IMR-90 (cell line): ENCODE results near the gene ZDHHC21. TPM values are rescaled to one million over a fixed set of nuclear protein-coding genes. Genes with fewer than 3 reads are reported as not detected.

Source experiments
- ATAC-seq: fragments of 200-7000 bp; cut with Tn5 transposase; 2 replicates; pipeline ENCODE4 v1.9.1; 2020; ENCODE audit warnings: low read depth, mild to moderate bottlenecking, moderate library complexity
- BruUV-seq: library from RNA; stranded (reverse); fragments of 400-500 nt; replicated peaks from 2 replicates; lab custom pipeline; 2021; lab: Mats Ljungman, UMichigan
- CTCF ChIA-PET: fragments of 300-600 bp; formaldehyde crosslinking; extraction: SDS; loops from one replicate; lab custom pipeline; 2021; ENCODE audit warnings: antibody characterized with exemption; lab: Yijun Ruan, JAX
- POLR2A ChIA-PET: fragments of 300-600 bp; sonication (Branson Sonifier 250); formaldehyde crosslinking; loops from one replicate; lab custom pipeline; 2022; ENCODE audit warnings: antibody characterized with exemption; ENCODE audit not compliant: unreplicated experiment; lab: Charles Lee
- DNase-seq: peaks from one replicate; pipeline ENCODE4 v3.0.0; 2013
- H2AFZ ChIP-seq: replicated peaks from 2 replicates; pipeline ENCODE3; 2013; ENCODE audit warnings: low read length, mild to moderate bottlenecking; ENCODE audit not compliant: poor library complexity
- H2AK5ac ChIP-seq: 2 replicates; pipeline ENCODE4 v1.6.1; 2013; ENCODE audit warnings: low read depth, low read length, inconsistent platforms
- H2AK9ac ChIP-seq: replicated peaks from 2 replicates; pipeline ENCODE3; 2013; ENCODE audit warnings: mild to moderate bottlenecking, low read depth, low read length, moderate library complexity; ENCODE audit not compliant: poor library complexity
- H2BK120ac ChIP-seq: 2 replicates; pipeline ENCODE4 v1.6.1; 2013; ENCODE audit warnings: low read depth, low read length, inconsistent platforms
- H2BK15ac ChIP-seq: 3 replicates; pipeline ENCODE4 v1.6.1; 2013; ENCODE audit warnings: low read depth, low read length, inconsistent platforms
- H2BK20ac ChIP-seq: 2 replicates; pipeline ENCODE4 v1.6.1; 2013; ENCODE audit warnings: low read depth, mild to moderate bottlenecking, inconsistent platforms, low read length, moderate library complexity
- H2BK5ac ChIP-seq: 2 replicates; pipeline ENCODE4 v1.6.1; 2013; ENCODE audit warnings: mild to moderate bottlenecking, low read depth, low read length, inconsistent platforms; ENCODE audit not compliant: poor library complexity, severe bottlenecking
- H3K14ac ChIP-seq: replicated peaks from 2 replicates; pipeline ENCODE4 v1.6.1; 2013; ENCODE audit warnings: low read depth, low read length, inconsistent platforms
- H3K18ac ChIP-seq: 2 replicates; pipeline ENCODE4 v1.6.1; 2013; ENCODE audit warnings: low read depth, low read length, control low read depth
- H3K23ac ChIP-seq: 2 replicates; pipeline ENCODE4 v1.6.1; 2013; ENCODE audit warnings: low read depth, low read length, inconsistent platforms
- H3K27ac ChIP-seq: 2 replicates; pipeline ENCODE4 v1.5.1; 2013; ENCODE audit warnings: mild to moderate bottlenecking, control low read depth, low read length; ENCODE audit not compliant: insufficient read depth
- H3K27me3 ChIP-seq: 2 replicates; pipeline ENCODE4 v1.6.1; 2013; ENCODE audit warnings: low read length; ENCODE audit not compliant: control insufficient read depth, insufficient read depth
- H3K36me3 ChIP-seq: 2 replicates; pipeline ENCODE4 v1.6.1; 2013; ENCODE audit warnings: low read length, mixed read lengths; ENCODE audit not compliant: control insufficient read depth, insufficient read depth
- H3K4ac ChIP-seq: 2 replicates; pipeline ENCODE4 v1.6.1; 2013; ENCODE audit warnings: low read depth, low read length, inconsistent platforms
- H3K4me1 ChIP-seq: 2 replicates; pipeline ENCODE4 v1.6.1; 2013; ENCODE audit warnings: low read length, mixed read lengths; ENCODE audit not compliant: control insufficient read depth, insufficient read depth
- H3K4me2 ChIP-seq: 2 replicates; pipeline ENCODE4 v1.6.1; 2013; ENCODE audit warnings: low read depth, mild to moderate bottlenecking, control low read depth, low read length, moderate library complexity
- H3K4me3 ChIP-seq: 2 replicates; pipeline ENCODE4 v1.5.1; 2013; ENCODE audit warnings: low read depth, mild to moderate bottlenecking, control low read depth, low read length, moderate library complexity; ENCODE audit not compliant: insufficient read depth
- H3K56ac ChIP-seq: 2 replicates; pipeline ENCODE4 v1.6.1; 2013; ENCODE audit warnings: low read length, inconsistent platforms; ENCODE audit not compliant: insufficient read depth; ENCODE audit errors: extremely low read depth
- H3K79me1 ChIP-seq, 2 experiments: 2 replicates each; pipeline ENCODE4 v1.6.1; 2013; ENCODE audit warnings: low read length in 2 of 2, inconsistent platforms in 1 of 2, low read depth in 1 of 2
- H3K9ac ChIP-seq: 2 replicates; pipeline ENCODE4 v1.6.1; 2013; ENCODE audit warnings: low read depth, low read length, control low read depth
- H3K9me1 ChIP-seq: 2 replicates; pipeline ENCODE4 v1.6.1; 2013; ENCODE audit warnings: low read length, inconsistent platforms; ENCODE audit not compliant: insufficient read depth
- H3K9me3 ChIP-seq: 2 replicates; pipeline ENCODE4 v1.6.1; 2013; ENCODE audit warnings: low read length; ENCODE audit not compliant: control insufficient read depth, insufficient read depth
- H4K20me1 ChIP-seq: 2 replicates; pipeline ENCODE4 v1.6.1; 2013; ENCODE audit warnings: low read length, inconsistent platforms; ENCODE audit not compliant: insufficient read depth
- H4K5ac ChIP-seq: 2 replicates; pipeline ENCODE4 v1.6.1; 2013; ENCODE audit warnings: mild to moderate bottlenecking, low read depth, low read length, control low read depth
- H4K8ac ChIP-seq, 2 experiments: 2 replicates each; pipeline ENCODE4 v1.6.1; 2013; ENCODE audit warnings: low read depth in 2 of 2, low read length in 2 of 2, control low read depth in 1 of 2, inconsistent platforms in 1 of 2
- H4K91ac ChIP-seq: 2 replicates; pipeline ENCODE4 v1.6.1; 2013; ENCODE audit warnings: low read depth, low read length, inconsistent platforms; ENCODE audit not compliant: insufficient read depth
- BHLHE40 ChIP-seq: fragments of 150-350 bp; IDR thresholded peaks from 2 replicates; pipeline ENCODE4 v1.6.1; 2016; ENCODE audit warnings: mild to moderate bottlenecking, low read depth, low read length
- CHD1 ChIP-seq: IDR thresholded peaks from 2 replicates; pipeline ENCODE4 v1.6.1; 2012; ENCODE audit warnings: low read depth, low read length, improper control_type of control experiment
- MAFK ChIP-seq: IDR thresholded peaks from 2 replicates; pipeline ENCODE4 v1.6.1; 2012; ENCODE audit warnings: low read depth, low read length, improper control_type of control experiment
- MAZ ChIP-seq: IDR thresholded peaks from 2 replicates; pipeline ENCODE4 v1.6.1; 2012; ENCODE audit warnings: low read depth, mild to moderate bottlenecking, low read length, improper control_type of control experiment, moderate library complexity, borderline replicate concordance
- MXI1 ChIP-seq: IDR thresholded peaks from 2 replicates; pipeline ENCODE4 v1.6.1; 2012; ENCODE audit warnings: low read depth, mild to moderate bottlenecking, low read length, moderate library complexity, borderline replicate concordance
- WGBS, 2 experiments: methylation state at CpG; one replicate each; pipeline versions ENCODE4 v1.1.5 to v1.1.7; 2013; ENCODE audit warnings: missing lambda C conversion rate in 2 of 2; ENCODE audit not compliant: insufficient read length in 1 of 2; ENCODE audit errors: extremely low coverage in 2 of 2; 5-methylcytosine and 5-hydroxymethylcytosine counted together
- dilution Hi-C: fragments of 300-500 bp; cut with HindIII; formaldehyde crosslinking; loops from one replicate; pipeline ENCODE4 v1.14.3; 2018; ENCODE audit warnings: low sequenced_read_pairs; ENCODE audit not compliant: unreplicated experiment
- in situ Hi-C: fragments of 300-500 bp; cut with MboI; formaldehyde crosslinking; loops from 3 replicates; pipeline ENCODE4 v1.14.3; 2019; ENCODE audit warnings: low sequenced_read_pairs, inconsistent platforms, mixed read lengths
- intact Hi-C: fragments of 100-400 bp; cut with micrococcal nuclease; formaldehyde crosslinking; loops from 2 replicates; pipeline ENCODE4 v1.10.0; 2022
- polyA plus RNA-seq, 3 experiments: library from polyadenylated mRNA; depleted of rRNA; stranded (reverse); fragments of >200 nt; gene quantifications; 2 replicates each; pipeline ENCODE4 v1.2.3, GENCODE V29; 2012; ENCODE audit warnings: low replicate concordance in 1 of 3
- total RNA-seq: library from RNA; depleted of rRNA; stranded (reverse); fragments of >200 nt; gene quantifications from 2 replicates; pipeline ENCODE4 v1.2.3, GENCODE V29; 2012

Gene ZDHHC21
- total and polyA plus RNA-seq, 2 of the 4 experiments (the other 2 are of a cell fraction) = 2.8 to 4.5 TPM

GRCh38 chr9:14660721-14661120 is 32.5 kb downstream of the ZDHHC21 start:
- no peak overlapping the region for H3K14ac ChIP-seq
- H3K36me3 ChIP-seq = no peaks in the 10 kb centered on the region
- H3K18ac ChIP-seq = no peak overlapping the region
- BruUV-seq = no TSS peak
- H3K27ac ChIP-seq = no peak overlapping the region
- no peaks in the 10 kb centered on the region for H4K20me1 ChIP-seq
- dilution Hi-C loops = no loop called here
- no peak overlapping the region for H2BK15ac ChIP-seq
- no peak for TF ChIP-seq CHD1
- TF ChIP-seq BHLHE40 = no peak
- TF ChIP-seq MXI1 = no peak
- TF ChIP-seq MAZ = no peak
- peak; percentile 61 for TF ChIP-seq MAFK
- H3K79me1 ChIP-seq = no peaks in the 10 kb centered on the region; a peak in 1 of 4 replicates
- H2AK9ac ChIP-seq = no peak overlapping the region
- no peak overlapping the region for H2BK5ac ChIP-seq
- no peak overlapping the region for H3K4ac ChIP-seq
- ChIA-PET CTCF (interaction anchor here (0.6 to 1.3 kb wide), 5 partner anchors 8 to 1612 kb away, joined by 3 to 7 read pairs (median 3); no protein-coding TSS in a partner anchor), POLR2A (no interaction called here)
- in situ Hi-C loops = no loop called here
- no peak overlapping the region for H3K4me3 ChIP-seq
- H2AFZ ChIP-seq = no peak overlapping the region
- no CpG with 5 or more reads among the region's 5 CpGs for WGBS, 2 experiments
- DNase-seq (no peak), ATAC-seq (no peak)
- H3K4me1 ChIP-seq = no peaks in the 10 kb centered on the region
- intact Hi-C loops = loop anchor here (2.0 kb wide), 1 partner anchor 196 kb away; no protein-coding TSS in a partner anchor
- H3K27me3 ChIP-seq = no peaks in the 10 kb centered on the region
- no peak overlapping the region for H3K9ac ChIP-seq
- no peak overlapping the region for H2BK20ac ChIP-seq
- no peak overlapping the region for H4K8ac ChIP-seq
- H3K4me2 ChIP-seq = no peak overlapping the region
- no peaks in the 10 kb centered on the region; the same call in 1 of the 2 replicates for H3K9me1 ChIP-seq
- H3K56ac ChIP-seq = no peak overlapping the region
- H4K91ac ChIP-seq = no peak overlapping the region
- no peaks in the 10 kb centered on the region for H3K9me3 ChIP-seq
- no peak overlapping the region for H2AK5ac ChIP-seq
- no peak overlapping the region for H4K5ac ChIP-seq
- H3K23ac ChIP-seq = no peak overlapping the region
- no peak overlapping the region for H2BK120ac ChIP-seq
